Measurements from ENCODE around the gene EVI2B.

GRCh38 chr17:31318851-31319661, 5.2 kb upstream of the EVI2B start:
- TF ChIP-seq POLR2A (IDR thresholded peaks at IDR 0.05) (peak; percentile 15), CTCF (IDR thresholded peaks at IDR 0.05) (no peak), POLR2AphosphoS5 (IDR thresholded peaks at IDR 0.05) (peak in 1 of 3 donors; percentile 20), EP300 (IDR thresholded peaks at IDR 0.05; ENCODE audit: low read depth) (no peak)

Measured in transverse colon (tissue), 4 donors.